Mesenchymal stem cell (in vitro differentiated cells and primary cell): ENCODE measurements around the gene NFATC1.
A peak's percentile ranks its signal among the peaks of the same experiment; 100 is the strongest.

Experiments used
- DNase-seq: peaks from one replicate; pipeline ENCODE4 v3.0.0-alpha.2; 2013
- H2AFZ ChIP-seq: one replicate; pipeline ENCODE4 v1.6.1; 2013; ENCODE audit warnings: low read depth, mild to moderate bottlenecking, control low read depth, inconsistent platforms, low read length, moderate library complexity
- H2AK5ac ChIP-seq: 2 replicates; pipeline ENCODE4 v1.6.1; 2013; ENCODE audit warnings: low read length, moderate library complexity, mild to moderate bottlenecking, inconsistent platforms; ENCODE audit not compliant: severe bottlenecking
- H2BK120ac ChIP-seq: one replicate; pipeline ENCODE4 v1.6.1; 2013; ENCODE audit warnings: low read depth, mild to moderate bottlenecking, inconsistent platforms, low read length, moderate library complexity
- H2BK12ac ChIP-seq, 2 experiments: one replicate each; pipeline ENCODE4 v1.6.1; 2013; ENCODE audit warnings: inconsistent platforms in 2 of 2, low read length in 2 of 2, mild to moderate bottlenecking in 2 of 2, moderate library complexity in 2 of 2, control low read depth in 1 of 2
- H2BK15ac ChIP-seq: one replicate; pipeline ENCODE4 v1.6.1; 2013; ENCODE audit warnings: mild to moderate bottlenecking, low read depth, inconsistent platforms; ENCODE audit not compliant: poor library complexity, severe bottlenecking
- H2BK5ac ChIP-seq: 2 replicates; pipeline ENCODE4 v1.6.1; 2013; ENCODE audit warnings: low read depth, mild to moderate bottlenecking, low read length, control low read depth, inconsistent platforms; ENCODE audit not compliant: poor library complexity, severe bottlenecking
- H3K14ac ChIP-seq, 2 experiments: one replicate each; pipeline ENCODE4 v1.6.1; 2013; ENCODE audit warnings: inconsistent platforms in 2 of 2, low read length in 2 of 2, control low read depth in 1 of 2, mild to moderate bottlenecking in 1 of 2, moderate library complexity in 1 of 2
- H3K18ac ChIP-seq, 2 experiments: one replicate each; pipeline ENCODE4 v1.6.1; 2013; ENCODE audit warnings: inconsistent platforms in 2 of 2, low read length in 2 of 2, control low read depth in 1 of 2, low read depth in 1 of 2, mild to moderate bottlenecking in 1 of 2
- H3K23ac ChIP-seq, 2 experiments: one replicate each; pipeline ENCODE4 v1.6.1; 2013; ENCODE audit warnings: inconsistent platforms in 2 of 2, low read length in 2 of 2, mild to moderate bottlenecking in 2 of 2, moderate library complexity in 2 of 2, control low read depth in 1 of 2
- H3K27ac ChIP-seq: 2 replicates; pipeline ENCODE4 v1.5.1; 2013; ENCODE audit warnings: mild to moderate bottlenecking, moderate library complexity, low read length, control low read depth, inconsistent platforms; ENCODE audit not compliant: poor library complexity, severe bottlenecking
- H3K27me3 ChIP-seq, 2 experiments: 2 replicates each; pipeline versions ENCODE4 v1.6.1 to v1.7.0; 2013; ENCODE audit warnings: low read length in 2 of 2, mild to moderate bottlenecking in 2 of 2, moderate library complexity in 2 of 2, control low read depth in 1 of 2, inconsistent platforms in 1 of 2; ENCODE audit not compliant: control insufficient read depth in 1 of 2, insufficient read depth in 1 of 2
- H3K36me3 ChIP-seq, 2 experiments: 2 replicates each; pipeline versions ENCODE4 v1.6.1 to v1.7.0; 2013; ENCODE audit warnings: low read length in 2 of 2, control low read depth in 1 of 2, inconsistent platforms in 1 of 2, low read depth in 1 of 2, mild to moderate bottlenecking in 1 of 2; ENCODE audit not compliant: insufficient read depth in 2 of 2, control insufficient read depth in 1 of 2
- H3K4ac ChIP-seq, 2 experiments: one replicate each; pipeline ENCODE4 v1.6.1; 2013; ENCODE audit warnings: inconsistent platforms in 2 of 2, low read length in 2 of 2, mild to moderate bottlenecking in 2 of 2, moderate library complexity in 2 of 2, control low read depth in 1 of 2, low read depth in 1 of 2
- H3K4me1 ChIP-seq: 2 replicates; pipeline ENCODE4 v1.6.1; 2013; ENCODE audit warnings: low read depth, low read length, control low read depth; ENCODE audit not compliant: control insufficient read depth, insufficient read depth
- H3K4me2 ChIP-seq: 2 replicates; pipeline ENCODE4 v1.6.1; 2013; ENCODE audit warnings: low read length, mild to moderate bottlenecking, inconsistent platforms; ENCODE audit not compliant: poor library complexity, severe bottlenecking
- H3K4me3 ChIP-seq, 2 experiments: 2 replicates each; pipeline versions ENCODE4 v1.5.1 to v1.7.0; 2013; ENCODE audit warnings: low read length in 2 of 2, mild to moderate bottlenecking in 2 of 2, control low read depth in 1 of 2, low read depth in 1 of 2; ENCODE audit not compliant: insufficient read depth in 1 of 2
- H3K79me1 ChIP-seq: replicated peaks from 2 replicates; pipeline ENCODE4 v1.6.1; 2013; ENCODE audit warnings: mild to moderate bottlenecking, control low read depth, low read length, inconsistent platforms; ENCODE audit not compliant: poor library complexity, severe bottlenecking
- H3K9ac ChIP-seq: 2 replicates; pipeline ENCODE4 v1.7.0; 2013; ENCODE audit warnings: mild to moderate bottlenecking, low read length, moderate library complexity
- H3K9me3 ChIP-seq: 2 replicates; pipeline ENCODE4 v1.7.0; 2013; ENCODE audit warnings: mild to moderate bottlenecking, low read length; ENCODE audit not compliant: control insufficient read depth
- H4K8ac ChIP-seq: one replicate; pipeline ENCODE4 v1.6.1; 2013; ENCODE audit warnings: inconsistent platforms, mild to moderate bottlenecking, low read length, moderate library complexity
- H4K91ac ChIP-seq: one replicate; pipeline ENCODE4 v1.6.1; 2013; ENCODE audit warnings: mild to moderate bottlenecking, low read length, inconsistent platforms
- WGBS: methylation state at CpG from one replicate; pipeline ENCODE4 v1.1.7; 2013; ENCODE audit warnings: mixed read lengths; 5-methylcytosine and 5-hydroxymethylcytosine counted together

NFATC1 gene

DNA sequence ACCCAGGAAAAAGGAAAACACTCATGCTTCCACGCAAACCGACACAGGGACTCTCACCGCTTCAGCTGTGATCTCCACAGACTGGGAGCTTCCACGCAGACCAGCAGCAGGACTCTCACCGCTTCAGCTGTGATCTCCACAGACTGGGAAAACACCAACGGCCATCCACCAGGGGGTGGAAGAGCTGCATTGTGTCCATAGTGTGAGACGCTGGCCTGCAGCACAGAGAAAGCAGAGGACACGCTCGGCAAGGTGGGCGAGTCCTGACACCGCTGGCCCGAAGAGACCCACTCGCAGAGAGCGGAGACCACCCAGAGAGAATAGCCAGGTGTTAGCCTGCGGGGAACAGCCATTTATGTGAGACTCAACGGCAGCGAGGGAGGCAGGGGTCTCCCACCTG lies 42.5 kb upstream of the NFATC1 start:
- Histone ChIP-seq H3K27ac (no peak overlapping the region), H2BK5ac (no peak overlapping the region), H3K23ac (no peak overlapping the region), H3K4me3 (no peak overlapping the region), H3K36me3 (peaks cover 29 to 34% of the 10 kb centered on the region in 2 experiments), H3K4ac (no peak overlapping the region), H2BK120ac (no peak overlapping the region), H2AFZ (no peak overlapping the region), H3K27me3 (no peaks in the 10 kb centered on the region), H3K18ac (no peak overlapping the region), H3K14ac (no peak overlapping the region), H4K8ac (no peak overlapping the region), H4K91ac (no peak overlapping the region), H3K9me3 (no peaks in the 10 kb centered on the region), H3K9ac (no peak overlapping the region), H3K4me1 (peaks cover 3% of the 10 kb centered on the region), H2BK15ac (no peak overlapping the region), H2AK5ac (no peak overlapping the region), H2BK12ac (no peak overlapping the region), H3K79me1 (no peaks in the 10 kb centered on the region), H3K4me2 (no peak overlapping the region)
- DNase-seq = peak; percentile 14
- WGBS = 92% methylated on average over 17 of the region's 17 CpGs

DNA sequence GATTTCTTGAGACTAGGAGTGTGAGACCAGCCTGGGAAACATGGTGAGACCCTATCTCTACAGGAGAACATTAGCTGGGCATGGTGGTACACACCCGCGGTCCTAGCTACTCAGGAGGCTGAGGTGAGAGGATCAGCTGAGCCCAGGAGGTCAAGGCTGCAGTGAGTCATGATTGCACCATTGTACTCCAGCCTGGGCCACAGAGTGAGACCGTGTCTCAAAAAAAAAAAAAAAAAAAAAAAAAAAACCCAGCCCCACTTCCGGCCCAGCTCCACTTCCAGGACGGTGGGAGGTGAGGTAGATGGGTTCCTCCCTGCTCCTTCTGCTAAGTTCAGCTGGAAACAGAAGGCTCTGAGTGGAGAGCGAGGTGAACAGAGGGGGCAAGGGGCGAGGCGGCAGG lies 41.4 kb upstream of the NFATC1 start:
- Histone ChIP-seq H2BK120ac (no peak overlapping the region), H2BK5ac (no peak overlapping the region), H2AFZ (no peak overlapping the region), H4K8ac (no peak overlapping the region), H3K14ac (no peak overlapping the region), H3K79me1 (no peaks in the 10 kb centered on the region), H2BK15ac (no peak overlapping the region), H3K18ac (no peak overlapping the region), H2AK5ac (no peak overlapping the region), H3K4me2 (no peak overlapping the region), H3K9ac (no peak overlapping the region), H3K4me1 (no peaks in the 10 kb centered on the region), H3K9me3 (no peaks in the 10 kb centered on the region), H3K36me3 (peaks cover 24 to 29% of the 10 kb centered on the region in 2 experiments), H4K91ac (no peak overlapping the region), H3K4me3 (no peak overlapping the region), H2BK12ac (no peak overlapping the region), H3K27me3 (no peaks in the 10 kb centered on the region), H3K4ac (no peak overlapping the region), H3K23ac (no peak overlapping the region), H3K27ac (no peak overlapping the region)
- DNase-seq = peak; percentile 27
- 92% methylated on average over 7 of the region's 8 CpGs for WGBS

DNA sequence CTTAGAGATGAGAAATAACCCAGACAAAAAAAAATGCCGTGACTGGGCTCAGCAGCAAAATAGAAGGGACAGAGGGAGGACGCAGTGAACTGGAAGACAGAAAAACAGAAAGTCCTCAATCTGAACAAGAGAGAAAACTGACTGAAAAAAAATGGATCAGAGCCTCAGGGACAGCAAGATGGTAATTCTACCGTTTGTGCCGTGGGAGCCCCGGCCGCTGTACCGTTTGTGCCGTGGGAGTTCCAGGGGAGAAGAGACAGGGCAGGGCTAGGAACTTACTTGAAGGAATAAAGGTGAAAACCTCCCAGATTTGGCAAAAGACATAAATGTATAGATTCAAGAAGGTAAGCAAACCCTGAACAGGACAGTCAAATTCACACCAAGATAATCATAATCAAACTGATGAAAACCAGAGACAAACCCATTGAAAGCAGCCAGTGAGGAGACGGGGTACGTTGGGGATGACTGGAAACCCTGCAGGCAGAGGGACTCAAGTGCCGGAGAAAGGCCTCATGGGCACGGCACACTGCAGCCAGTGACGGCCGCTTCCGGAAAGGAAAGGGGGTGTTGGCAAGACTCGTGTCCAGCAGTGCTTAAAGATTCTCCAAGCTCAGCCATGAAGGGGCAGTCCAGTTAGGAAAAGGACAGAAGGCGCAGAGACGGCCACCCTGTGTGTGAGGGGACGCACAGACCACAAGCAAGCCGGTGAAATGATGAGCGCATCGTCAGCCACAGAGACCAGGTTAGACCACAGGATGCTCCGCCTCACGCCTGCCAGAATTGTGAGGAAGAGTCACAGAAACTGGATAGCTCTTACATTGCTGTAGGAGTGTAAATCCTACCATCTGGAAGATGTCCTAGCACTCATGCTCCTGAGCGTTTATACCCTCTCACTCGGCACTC lies 40.0 kb upstream of the NFATC1 start:
- Histone ChIP-seq H2BK5ac (no peak overlapping the region), H3K4me1 (no peaks in the 10 kb centered on the region), H3K79me1 (no peaks in the 10 kb centered on the region), H2AK5ac (no peak overlapping the region), H2BK15ac (no peak overlapping the region), H3K27ac (no peak overlapping the region), H3K4me3 (no peak overlapping the region), H3K18ac (no peak overlapping the region), H3K23ac (no peak overlapping the region), H3K9me3 (no peaks in the 10 kb centered on the region), H2BK120ac (no peak overlapping the region), H4K8ac (no peak overlapping the region), H3K27me3 (no peaks in the 10 kb centered on the region), H3K36me3 (peaks cover 15 to 37% of the 10 kb centered on the region in 2 experiments), H3K4ac (no peak overlapping the region), H4K91ac (no peak overlapping the region), H2AFZ (no peak overlapping the region), H2BK12ac (no peak overlapping the region), H3K14ac (no peak overlapping the region), H3K9ac (no peak overlapping the region), H3K4me2 (no peak overlapping the region)
- no peak for DNase-seq
- WGBS = 94% methylated on average over 26 of the region's 26 CpGs

DNA sequence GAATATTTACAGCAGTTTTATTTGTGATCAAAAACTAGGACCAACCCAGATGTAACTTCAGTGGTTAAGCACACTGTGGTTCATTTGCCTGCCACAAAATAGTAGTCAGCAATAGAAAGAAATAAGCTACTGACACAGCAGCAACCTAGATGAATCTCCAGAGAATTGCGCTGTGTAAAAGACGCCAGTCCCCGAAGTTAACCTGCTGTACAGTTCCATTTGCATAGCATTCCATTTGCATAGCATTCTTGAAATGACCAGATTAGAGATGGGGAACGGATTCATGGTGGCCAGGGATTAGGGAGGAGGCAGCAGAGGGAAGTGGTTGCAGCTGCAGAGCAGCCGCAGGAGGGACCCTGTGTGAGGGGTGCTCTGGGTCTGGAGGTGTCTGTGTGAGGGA lies 39.3 kb upstream of the NFATC1 start:
- Histone ChIP-seq H3K18ac (no peak overlapping the region), H4K91ac (no peak overlapping the region), H2BK15ac (no peak overlapping the region), H3K4me3 (no peak overlapping the region), H3K79me1 (no peaks in the 10 kb centered on the region), H3K4ac (no peak overlapping the region), H3K9me3 (no peaks in the 10 kb centered on the region), H3K4me1 (peaks cover 1% of the 10 kb centered on the region), H3K23ac (no peak overlapping the region), H3K36me3 (peaks cover 15 to 44% of the 10 kb centered on the region in 2 experiments), H3K27ac (no peak overlapping the region), H2AFZ (no peak overlapping the region), H2BK12ac (no peak overlapping the region), H3K14ac (peak overlapping the region in 1 of 2 experiments; percentile 71), H3K27me3 (no peaks in the 10 kb centered on the region), H2AK5ac (no peak overlapping the region), H2BK120ac (no peak overlapping the region), H2BK5ac (no peak overlapping the region), H4K8ac (no peak overlapping the region), H3K4me2 (no peak overlapping the region), H3K9ac (no peak overlapping the region)
- WGBS = 94% methylated on average over 5 of the region's 5 CpGs
- no peak for DNase-seq
